WTC11 (cell line): ENCODE measurements around the gene TTC33.
"Not testable (repeated sequence)": the region's sequence is repeated elsewhere in the genome, so short reads cannot be mapped to it uniquely, and the experiment has no call there.

Experiments
- ATF1 ChIP-seq: sonication (generic); formaldehyde crosslinking; IDR thresholded peaks from 2 replicates; pipeline ENCODE4 v1.8.1; 2023; ENCODE audit warnings: mild to moderate bottlenecking, moderate library complexity, missing genetic modification reagents
- CREB1 ChIP-seq: sonication (generic); formaldehyde crosslinking; IDR thresholded peaks from 2 replicates; pipeline ENCODE4 v1.8.0; 2023; ENCODE audit warnings: mild to moderate bottlenecking, missing genetic modification reagents
- CTCF ChIP-seq: fragments of 200-600 bp; IDR thresholded peaks from 2 replicates; pipeline ENCODE4 v1.8.0; 2022; ENCODE audit warnings: antibody characterized with exemption
- MAX ChIP-seq: sonication (generic); formaldehyde crosslinking; IDR thresholded peaks from 2 replicates; pipeline ENCODE4 v1.8.0; 2022; ENCODE audit warnings: mild to moderate bottlenecking, missing genetic modification reagents
- MXD4 ChIP-seq: fragments of 250-450 bp; sonication (Bioruptor Pico); IDR thresholded peaks from 2 replicates; pipeline ENCODE4 v1.8.0; 2021; ENCODE audit warnings: mild to moderate bottlenecking, moderate library complexity, borderline replicate concordance
- SOX15 ChIP-seq: fragments of 250-450 bp; sonication (Bioruptor Pico); IDR thresholded peaks from 2 replicates; pipeline ENCODE4 v1.9.0; 2021; ENCODE audit warnings: mild to moderate bottlenecking
- STAT6 ChIP-seq: sonication (generic); formaldehyde crosslinking; conservative IDR thresholded peaks from 2 replicates; pipeline ENCODE4 v1.8.1; 2023; ENCODE audit warnings: mild to moderate bottlenecking, low read depth, missing genetic modification reagents, moderate library complexity
- ZNF416 ChIP-seq: fragments of 250-450 bp; sonication (Bioruptor Pico); IDR thresholded peaks from 2 replicates; pipeline ENCODE4 v1.9.0; 2021; ENCODE audit warnings: mild to moderate bottlenecking, inconsistent platforms

- not testable (repeated sequence) for TF ChIP-seq CTCF; ATF1 (CRISPR knock-in tag); CREB1 (CRISPR knock-in tag); STAT6 (CRISPR knock-in tag); ZNF416 (CRISPR knock-in tag); MXD4 (CRISPR knock-in tag); SOX15 (CRISPR knock-in tag); MAX (CRISPR knock-in tag)
Observed at GRCh38 chr5:40702027-40702426, 53.7 kb downstream of the TTC33 start.
